SIG-M5 treated with dmso at 0.1 percent for 504 hours (cell line): ENCODE measurements around the gene KCNQ2.

Source experiments
- DNase-seq: peaks from one replicate; lab custom pipeline; 2025; ENCODE audit not compliant: unreplicated experiment; lab: John Stamatoyannopoulos, UW

KCNQ2 gene

DNA sequence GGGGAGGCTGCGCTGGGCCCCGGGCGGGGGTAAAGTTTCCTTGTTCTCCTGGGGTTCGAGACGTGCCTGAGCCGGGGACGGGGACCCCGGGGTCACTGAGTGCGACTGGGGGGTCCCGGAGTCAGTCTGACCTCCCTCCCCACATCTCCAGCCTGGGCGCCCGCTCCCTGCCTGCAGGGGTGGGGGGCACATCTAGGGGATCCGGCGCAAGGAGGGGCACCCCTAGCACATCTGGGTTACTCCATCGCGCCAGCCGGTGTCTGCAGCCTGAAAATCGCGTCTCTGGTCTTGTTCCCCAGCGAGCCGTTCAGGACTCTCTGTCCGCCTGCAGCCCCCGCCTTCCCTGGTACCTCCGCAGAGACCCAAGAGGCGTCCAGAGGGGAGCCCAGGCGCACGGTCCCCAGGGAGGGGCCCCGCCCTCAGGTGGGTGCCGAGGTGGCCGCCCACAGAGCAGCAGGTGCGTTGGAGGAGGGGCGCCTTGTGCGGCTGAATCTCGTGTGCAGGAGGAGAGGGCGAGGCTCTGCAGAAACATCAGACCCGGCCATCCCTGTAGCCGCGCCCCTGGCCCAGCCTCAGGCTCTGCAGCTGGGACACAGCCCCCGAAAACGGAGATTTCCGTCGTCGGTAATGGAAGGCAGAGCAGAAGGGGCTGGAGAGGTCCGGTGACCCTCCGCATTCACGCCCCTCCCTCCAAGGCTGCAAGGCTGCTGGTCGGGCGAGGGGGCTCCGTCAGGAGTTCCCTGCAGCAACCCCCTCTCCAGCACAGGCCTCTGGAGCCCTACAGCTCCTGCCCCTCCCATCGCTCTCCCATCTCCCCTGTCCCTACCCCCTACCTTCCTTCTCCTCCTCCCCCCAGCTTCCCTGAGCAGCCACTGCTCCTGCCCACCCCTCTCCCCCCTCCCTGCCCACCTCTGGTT, 110.7 kb downstream of the KCNQ2 start:
- no peak for DNase-seq

DNA sequence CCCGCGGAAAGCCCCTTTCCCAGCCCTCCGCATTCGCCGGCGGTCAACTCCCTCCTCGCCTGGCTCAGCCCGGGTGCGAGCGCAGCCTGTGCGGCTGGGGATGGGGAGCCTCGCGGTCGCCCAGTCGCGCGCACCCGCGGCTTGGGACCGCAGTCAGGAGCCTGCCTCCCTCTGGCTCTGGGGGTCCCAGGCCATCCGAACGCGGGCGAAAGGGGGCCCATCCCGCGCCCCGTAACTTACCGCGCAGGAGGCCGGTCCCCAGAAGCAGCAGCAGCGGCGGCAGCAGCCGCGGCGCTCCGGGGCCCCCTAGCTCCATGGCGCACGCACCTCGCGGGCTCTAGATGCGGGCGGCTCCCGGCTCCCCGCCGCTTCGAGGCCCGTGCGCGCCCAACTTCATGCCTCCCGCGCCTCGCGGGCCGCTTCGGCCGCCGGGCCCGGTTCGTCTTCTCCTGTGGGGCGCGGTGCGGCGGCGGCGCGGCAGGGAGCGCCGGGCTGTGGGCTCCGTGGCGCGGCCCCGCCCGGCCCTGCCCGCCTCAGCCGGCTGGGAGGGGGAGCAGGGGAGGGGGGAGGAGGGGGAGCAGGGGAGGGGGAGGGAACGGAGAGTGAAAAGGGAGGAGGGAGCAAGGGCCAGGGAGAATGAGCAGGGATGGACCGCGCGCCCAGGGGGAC, 111.5 kb downstream of the KCNQ2 start, which contains the start of gene CHRNA4:
TSS of gene CHRNA4 (minus strand) at position 500 of the 669 bp plus-strand sequence. CDS start at position 316, 184 bp downstream.
- no peak for DNase-seq

DNA sequence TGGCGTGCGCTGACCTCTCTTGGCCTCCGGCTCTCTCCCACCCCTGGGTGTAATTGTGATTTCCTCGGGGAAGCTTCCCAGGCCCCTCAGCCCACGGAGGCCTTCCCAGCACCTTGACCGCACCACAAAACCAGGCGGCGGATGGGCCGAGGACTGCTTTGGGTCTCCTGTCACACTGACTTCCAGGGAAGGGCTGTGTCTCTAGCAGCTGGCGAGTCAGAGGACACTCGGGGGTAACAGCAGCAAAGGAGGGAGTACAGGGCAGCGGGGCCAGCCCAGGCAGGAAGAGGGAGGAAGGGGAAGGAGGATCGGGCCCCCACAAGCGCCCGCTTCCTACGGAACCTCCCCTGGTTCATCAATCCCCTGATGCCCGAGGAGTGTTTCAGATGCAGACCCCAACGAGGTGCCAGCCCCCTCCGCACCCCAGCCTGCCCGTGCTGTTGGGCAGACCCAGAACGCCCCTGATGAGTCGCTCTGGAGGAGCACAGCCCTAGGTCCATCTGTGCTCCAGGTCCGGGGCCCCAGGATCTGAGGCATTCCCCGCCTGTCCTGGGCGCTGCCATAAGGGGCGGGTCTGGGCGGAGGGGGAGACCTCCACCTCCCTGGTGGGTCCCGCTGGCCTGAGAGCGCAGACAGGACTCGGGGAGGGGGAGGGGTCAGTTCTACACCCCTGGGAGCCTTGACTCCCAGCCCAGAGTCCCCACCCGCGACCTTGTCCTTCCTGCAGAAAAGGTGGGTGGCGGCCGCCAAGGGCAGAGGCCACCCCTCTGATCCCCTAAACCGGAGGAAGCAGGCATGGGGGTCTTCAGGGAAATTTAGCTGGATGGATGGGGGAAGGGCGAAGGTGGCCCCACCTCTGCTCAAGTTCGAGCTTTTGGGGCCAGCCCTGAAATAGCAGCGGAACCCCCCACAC, 112.3 kb downstream of the KCNQ2 start:
- no peak for DNase-seq

DNA sequence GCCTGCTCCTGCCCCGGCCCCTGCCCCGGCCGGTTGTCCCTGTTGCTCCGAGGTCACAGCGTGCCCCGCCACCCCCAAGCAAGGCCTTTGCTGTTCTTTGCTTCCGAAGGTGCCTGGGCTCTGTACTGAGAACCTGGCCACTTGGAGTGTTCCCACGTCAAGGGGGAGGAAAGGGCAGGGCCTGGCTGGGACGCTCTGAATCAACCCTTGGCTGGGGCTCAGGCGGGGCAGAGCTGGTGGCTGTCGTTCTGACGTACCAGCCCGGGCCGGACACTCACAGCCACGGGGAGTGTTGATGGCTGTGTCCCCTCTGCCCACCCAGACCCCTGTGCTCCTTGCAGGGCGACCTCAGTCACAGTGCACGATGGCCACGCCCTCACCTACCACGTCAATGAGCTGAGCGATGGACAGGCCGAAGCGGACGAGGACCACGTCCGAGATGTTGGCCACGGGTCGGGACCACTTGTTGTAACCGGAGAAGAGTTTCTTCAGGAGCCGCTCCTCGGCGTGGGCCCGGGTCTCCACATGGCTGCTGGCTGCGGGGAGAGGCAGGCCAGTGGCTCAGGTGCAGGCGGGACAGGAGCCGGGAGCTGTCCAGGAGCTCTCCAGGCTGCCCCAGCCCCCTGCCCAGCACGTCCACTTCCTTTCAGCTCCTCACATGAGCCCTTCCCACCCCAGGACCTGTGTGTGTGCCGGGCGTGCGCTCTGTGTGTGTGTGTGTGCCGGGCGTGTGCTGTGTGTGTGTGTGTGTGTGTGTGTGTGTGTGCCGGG, 113.1 kb downstream of the KCNQ2 start:
- no peak for DNase-seq

DNA sequence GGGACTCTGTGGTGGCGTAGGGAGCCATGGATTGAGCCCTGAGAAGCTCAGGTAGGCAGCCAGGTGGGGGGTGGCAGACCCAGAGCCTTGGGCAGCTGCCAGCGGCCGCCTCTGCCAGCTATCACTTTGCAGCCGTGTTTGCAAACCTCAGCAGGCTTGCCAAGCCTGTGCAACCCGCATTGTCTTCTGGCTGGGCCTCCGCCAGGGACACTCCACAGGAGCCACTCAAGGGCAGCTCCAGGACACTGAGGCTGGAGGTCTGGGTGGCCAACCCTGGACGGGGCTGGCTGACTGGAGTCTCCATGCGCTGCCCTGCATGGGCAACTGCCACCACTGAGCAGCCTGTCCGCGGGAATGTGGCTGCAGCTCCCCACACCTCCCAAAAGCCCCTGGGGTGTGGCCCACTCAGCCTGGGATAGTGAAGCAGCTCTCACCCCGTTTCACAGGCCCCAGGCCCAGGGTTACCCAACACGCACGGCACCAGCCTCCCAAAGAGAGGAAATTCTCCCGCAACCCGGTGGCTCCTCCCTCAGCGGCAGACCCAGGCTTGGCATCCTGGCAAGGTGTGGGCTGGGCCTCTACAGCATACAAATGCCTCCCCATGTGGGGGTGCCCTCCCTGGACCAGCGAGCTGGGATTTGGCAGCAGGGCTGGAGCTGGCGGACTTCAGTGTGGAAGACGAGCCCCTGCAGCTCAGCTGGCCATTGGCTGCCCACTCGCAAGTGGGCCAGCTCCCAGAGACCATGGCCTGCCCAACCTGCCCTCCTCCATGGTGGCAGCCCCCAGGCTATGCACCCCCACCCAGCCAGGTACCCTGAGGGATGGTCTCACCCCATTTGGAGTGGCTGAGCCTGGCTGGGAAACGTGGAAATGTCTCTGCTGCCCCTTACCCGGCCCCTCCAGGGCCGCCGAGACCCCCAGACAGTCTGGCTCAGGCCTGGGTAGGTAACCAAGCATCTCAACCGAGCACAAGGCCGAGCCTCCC, 114.2 kb downstream of the KCNQ2 start:
- no peak for DNase-seq

DNA sequence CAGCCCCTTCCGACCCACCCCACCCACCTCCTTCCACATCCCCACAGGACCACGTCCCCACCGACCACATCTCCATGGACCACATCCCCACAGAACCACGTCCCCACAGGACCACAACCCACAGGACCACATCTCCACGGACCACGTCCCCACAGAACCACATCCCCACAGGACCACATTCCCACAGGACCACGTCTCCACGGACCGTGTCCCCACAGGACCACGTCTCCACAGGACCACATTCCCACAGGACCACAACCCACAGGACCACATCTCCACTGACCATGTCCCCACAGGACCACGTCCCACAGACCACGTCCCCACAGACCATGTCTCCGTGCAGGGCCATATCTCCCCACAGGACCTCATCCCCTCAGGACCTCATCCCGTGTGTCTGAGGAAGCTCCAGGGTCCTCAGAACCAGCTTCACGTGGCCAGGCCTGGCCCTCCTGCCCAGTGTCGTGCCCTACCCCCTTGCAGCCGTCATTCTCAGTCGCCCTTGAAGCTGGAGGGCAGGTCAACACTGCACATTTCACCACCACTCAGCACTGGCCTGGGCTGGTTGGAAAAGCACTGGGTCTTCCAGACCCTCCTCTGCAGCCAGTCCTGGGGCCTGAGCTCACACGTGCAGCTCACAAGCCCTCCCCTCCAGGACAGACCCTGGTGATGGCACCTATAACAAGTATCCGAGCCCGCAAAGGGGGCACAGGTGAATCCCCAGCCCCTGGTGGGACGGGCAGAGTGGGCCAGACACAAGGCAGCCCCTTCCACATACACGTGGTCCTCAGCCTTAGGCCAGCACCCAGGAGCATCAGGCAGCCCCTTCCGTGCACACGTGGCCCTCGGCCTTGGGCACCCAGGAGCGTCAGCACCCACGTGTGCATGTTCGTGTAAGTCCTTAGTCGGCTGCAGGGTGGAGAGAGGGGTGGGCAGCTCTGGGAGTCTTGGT, 115.2 kb downstream of the KCNQ2 start:
- DNase-seq: no peak

DNA sequence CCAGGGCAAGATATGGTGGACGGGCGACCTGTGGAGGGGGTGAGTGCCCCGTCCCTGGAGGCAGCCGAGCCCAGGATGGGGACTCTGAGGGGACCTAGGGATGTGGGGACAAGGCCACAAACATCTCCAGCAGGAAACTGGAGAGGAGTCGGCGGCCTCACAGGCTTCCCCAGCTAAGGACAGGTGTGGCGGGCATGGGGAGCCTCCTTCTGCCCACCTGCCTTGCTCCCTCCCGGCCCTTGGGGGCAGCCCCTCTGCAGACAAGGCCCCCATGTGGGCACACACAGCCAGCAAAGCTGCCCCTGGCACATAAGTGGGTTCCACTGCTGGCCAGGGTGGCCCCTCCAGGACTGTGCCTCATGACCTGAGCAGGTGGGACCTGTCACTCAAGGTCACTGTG, 115.9 kb downstream of the KCNQ2 start:
- DNase-seq: no peak

DNA sequence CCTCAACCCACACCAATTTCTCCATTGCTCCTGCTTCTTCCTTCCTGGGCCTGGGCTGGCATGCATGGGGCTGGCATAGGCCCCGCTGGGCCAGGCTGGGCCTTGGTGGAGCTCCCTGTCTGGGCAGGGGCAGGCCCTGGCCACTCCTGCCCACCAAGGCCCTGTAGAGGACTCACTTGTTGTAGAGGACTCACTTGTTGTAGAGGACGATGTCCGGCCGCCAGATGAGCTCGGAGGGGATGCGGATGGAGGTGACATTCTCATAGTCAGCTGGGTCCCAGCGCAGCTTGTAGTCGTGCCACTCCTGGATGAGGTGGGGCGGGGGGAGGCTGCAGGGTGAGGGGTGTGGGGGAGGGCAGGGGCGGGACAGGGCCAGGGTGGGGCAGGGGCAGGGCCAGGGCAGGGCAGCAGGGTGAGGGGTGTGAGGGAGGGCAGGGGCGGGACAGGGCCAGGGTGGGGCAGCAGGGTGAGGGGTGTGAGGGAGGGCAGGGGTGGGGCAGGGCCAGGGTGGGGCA, 116.6 kb downstream of the KCNQ2 start:
- no peak for DNase-seq

DNA sequence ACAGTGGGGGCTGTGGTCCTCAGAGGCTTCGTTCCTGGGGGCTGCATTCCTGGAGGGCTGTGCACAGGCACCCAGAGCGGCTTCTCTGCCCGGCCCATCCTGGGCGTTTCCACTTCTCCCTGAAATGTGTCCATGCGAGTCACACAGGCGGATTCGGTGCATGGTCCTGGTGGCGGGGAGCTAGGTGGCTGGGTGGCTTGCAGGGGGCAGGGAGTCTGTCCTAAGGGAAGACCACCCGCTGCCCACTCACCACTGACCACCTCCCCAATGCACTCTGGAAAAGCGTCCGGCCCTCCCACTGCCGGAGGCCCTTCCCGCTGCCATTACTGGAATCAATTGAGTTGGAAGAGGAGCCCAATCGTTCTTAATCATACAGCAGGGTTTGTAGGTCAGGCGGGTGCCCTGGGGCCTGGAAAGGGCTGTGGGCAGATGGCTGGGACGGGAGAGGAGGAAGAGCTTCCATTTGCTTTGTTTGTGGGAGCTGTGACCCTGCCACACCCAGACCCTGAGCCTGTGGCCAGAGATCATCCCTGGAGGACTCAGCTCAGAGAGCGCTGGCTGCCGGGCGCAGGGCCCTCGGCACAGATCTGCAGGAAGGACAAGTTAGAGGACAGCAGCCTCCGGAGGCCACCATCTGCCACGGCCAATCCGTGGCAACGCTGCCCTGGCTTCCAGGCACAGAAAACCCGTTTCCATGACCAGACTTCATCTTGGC, 117.7 kb downstream of the KCNQ2 start:
- DNase-seq: no peak

DNA sequence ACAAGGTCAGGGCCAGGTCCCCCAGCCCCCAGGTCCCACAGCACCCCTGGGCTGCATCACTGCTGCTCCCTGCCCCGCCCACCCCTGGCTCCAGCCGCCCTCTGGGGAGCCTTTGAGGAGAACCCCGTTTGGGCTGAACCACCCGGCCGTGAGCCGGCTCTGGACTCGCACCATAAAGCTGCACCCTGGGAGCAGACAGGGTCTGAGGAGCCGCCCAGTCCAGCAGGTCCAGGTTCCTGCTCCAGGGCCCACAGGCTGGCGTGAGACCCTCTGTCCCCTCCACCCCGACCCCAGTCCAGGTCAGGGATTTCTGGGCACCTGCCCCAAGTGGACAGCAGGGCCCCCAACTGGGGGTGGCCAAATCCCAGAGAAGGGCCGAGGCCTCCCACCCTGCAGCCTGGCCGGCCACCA, 119.6 kb downstream of the KCNQ2 start:
- DNase-seq: no peak

DNA sequence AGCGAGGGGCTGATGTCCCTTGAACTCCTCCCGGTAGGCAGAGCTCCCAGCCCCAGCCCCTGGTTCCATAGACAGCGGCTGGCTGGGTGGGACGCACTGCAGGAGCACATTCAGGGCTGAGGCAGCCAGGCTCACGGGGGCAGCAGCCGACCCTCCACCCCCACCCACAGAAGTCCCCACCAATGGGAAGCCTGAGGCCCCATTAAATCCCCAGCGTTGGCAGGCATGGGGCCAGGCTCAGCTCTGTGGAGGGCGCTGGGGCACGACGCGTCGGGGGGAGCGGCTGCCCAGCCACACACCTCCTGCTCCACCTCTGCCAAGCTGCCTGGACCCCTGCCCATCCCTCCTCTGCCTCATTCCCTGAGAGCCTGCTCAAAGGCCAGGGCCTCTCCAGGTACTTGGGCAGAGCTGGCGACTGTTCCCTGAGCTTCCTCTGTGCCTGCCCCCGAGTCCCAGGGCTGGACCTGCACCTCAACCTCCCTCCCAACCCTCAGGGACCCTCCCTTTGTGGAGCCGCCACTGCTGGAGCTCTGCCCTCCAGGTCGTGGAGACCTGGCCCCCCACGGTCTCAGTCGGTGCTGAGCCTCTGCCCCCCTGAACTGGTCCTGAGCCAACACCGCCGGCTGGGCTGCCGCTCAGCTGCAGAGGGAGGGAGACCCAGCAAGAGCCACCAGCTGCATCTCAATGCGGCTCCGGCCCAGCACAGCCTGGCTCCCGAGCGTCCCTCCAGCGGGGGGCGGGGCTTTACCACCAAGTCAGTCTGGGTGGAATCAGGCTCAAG, 120.5 kb downstream of the KCNQ2 start:
- no peak for DNase-seq

DNA sequence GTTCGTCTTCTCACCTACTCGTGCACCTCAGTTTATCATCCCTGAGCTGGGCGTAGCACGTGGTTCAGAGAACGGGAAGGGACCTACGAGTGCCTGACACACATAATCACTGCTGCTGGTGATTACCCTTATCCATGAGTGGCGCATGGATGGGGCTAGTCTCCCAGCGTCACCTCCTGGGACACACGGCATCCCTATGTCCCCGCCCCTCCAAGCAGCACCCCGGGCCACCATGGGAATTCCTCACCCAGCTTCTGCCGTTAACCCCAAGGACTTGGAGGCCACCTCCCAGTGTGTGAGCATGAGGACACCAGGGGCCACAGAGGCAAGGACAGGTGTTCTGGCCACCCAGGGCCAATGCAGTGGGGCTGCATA, 121.1 kb downstream of the KCNQ2 start:
- no peak for DNase-seq

DNA sequence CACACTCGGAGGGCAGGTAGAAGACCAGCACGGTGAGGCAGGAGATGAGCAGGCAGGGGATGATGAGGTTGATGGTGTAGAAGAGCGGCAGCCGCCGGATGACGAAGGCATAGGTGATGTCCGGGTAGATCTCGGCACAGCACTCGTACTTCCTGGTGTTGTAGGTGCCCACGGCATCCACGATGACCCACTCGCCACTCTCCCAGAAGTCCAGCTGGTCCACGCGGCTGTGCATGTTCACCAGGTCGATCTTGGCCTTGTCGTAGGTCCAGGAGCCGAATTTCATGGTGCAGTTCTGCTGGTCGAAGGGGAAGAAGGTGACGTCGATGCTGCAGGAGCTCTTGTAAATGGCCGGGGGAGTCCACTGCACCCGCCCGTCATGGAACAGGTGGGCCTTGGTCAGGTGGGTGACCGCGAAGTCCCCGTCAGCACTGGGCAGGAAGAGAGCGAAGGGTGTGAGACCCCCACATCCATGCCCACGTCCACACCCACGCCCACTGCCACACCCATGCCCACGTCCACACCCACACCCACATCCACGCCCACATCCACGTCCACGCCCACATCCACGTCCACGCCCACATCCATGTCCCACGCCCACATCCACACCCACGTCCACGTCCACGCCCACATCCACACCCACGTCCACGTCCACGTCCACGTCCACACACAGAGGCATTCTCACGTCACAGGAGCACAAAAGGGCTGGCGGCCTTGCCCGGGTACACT, 121.7 kb downstream of the KCNQ2 start:
- no peak for DNase-seq
